ENCODE data around the gene TRIM44. TPM values are rescaled to one million over a fixed set of nuclear protein-coding genes. Genes with fewer than 3 reads are reported as not detected.
"Not testable (repeated sequence)": the region's sequence is repeated elsewhere in the genome, so short reads cannot be mapped to it uniquely, and the experiment has no call there.

Gene TRIM44
- total RNA-seq, 2 donors from 2014 or later: 30.6 to 33.2 TPM

GRCh38 chr11:35651263-35651662 is 11.3 kb upstream of the TRIM44 start:
- DNase-seq (ENCODE audit: low spot score): no peak
- H3K9me3 ChIP-seq: no peaks in the 10 kb centered on the region
- H3K36me3 ChIP-seq: no peaks in the 10 kb centered on the region
- intact Hi-C loops (cut with DNase I): no loop called here
- H3K4me3 ChIP-seq: no peak overlapping the region
- H3K27me3 ChIP-seq (replicated peaks; ENCODE audit: insufficient read depth): no peaks in the 10 kb centered on the region
- H3K27ac ChIP-seq: no peak overlapping the region
- 89% methylated on average over 3 of the region's 3 CpGs for WGBS
- TF ChIP-seq POLR2A (IDR thresholded peaks at IDR 0.05) (no peak), POLR2AphosphoS5 (IDR thresholded peaks at IDR 0.05) (no peak)
- TF ChIP-seq, protein P1, sequence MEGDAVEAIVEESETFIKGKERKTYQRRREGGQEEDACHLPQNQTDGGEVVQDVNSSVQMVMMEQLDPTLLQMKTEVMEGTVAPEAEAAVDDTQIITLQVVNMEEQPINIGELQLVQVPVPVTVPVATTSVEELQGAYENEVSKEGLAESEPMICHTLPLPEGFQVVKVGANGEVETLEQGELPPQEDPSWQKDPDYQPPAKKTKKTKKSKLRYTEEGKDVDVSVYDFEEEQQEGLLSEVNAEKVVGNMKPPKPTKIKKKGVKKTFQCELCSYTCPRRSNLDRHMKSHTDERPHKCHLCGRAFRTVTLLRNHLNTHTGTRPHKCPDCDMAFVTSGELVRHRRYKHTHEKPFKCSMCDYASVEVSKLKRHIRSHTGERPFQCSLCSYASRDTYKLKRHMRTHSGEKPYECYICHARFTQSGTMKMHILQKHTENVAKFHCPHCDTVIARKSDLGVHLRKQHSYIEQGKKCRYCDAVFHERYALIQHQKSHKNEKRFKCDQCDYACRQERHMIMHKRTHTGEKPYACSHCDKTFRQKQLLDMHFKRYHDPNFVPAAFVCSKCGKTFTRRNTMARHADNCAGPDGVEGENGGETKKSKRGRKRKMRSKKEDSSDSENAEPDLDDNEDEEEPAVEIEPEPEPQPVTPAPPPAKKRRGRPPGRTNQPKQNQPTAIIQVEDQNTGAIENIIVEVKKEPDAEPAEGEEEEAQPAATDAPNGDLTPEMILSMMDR (IDR thresholded peaks at IDR 0.05): no peak
- H3K4me1 ChIP-seq (replicated peaks): no peaks in the 10 kb centered on the region

DNA sequence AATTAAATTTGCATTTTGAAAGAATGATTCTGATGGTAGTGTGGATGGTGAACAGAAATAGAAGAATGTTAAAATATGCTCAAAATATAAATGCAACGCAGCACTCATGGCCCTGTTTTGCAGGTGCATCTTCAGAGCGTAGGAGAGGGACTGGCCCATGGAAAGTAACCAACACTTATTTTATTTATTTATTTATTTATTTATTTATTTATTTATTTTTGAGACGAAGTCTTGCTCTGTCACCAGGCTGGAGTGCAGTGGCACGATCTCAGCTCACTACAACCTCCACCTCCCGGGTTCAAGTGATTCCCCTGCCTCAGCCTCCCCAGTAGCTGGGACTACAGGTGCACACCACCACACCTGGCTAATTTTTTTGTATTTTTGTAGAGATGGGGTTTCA is 9.8 kb upstream of the TRIM44 start:
- H3K27me3 ChIP-seq (replicated peaks; ENCODE audit: insufficient read depth); H3K27ac ChIP-seq; H3K9me3 ChIP-seq; H3K4me3 ChIP-seq; DNase-seq (ENCODE audit: low spot score); H3K4me1 ChIP-seq (replicated peaks); H3K36me3 ChIP-seq; intact Hi-C loops (cut with DNase I): not testable (repeated sequence)
- WGBS: 94% methylated on average over 5 of the region's 5 CpGs

DNA sequence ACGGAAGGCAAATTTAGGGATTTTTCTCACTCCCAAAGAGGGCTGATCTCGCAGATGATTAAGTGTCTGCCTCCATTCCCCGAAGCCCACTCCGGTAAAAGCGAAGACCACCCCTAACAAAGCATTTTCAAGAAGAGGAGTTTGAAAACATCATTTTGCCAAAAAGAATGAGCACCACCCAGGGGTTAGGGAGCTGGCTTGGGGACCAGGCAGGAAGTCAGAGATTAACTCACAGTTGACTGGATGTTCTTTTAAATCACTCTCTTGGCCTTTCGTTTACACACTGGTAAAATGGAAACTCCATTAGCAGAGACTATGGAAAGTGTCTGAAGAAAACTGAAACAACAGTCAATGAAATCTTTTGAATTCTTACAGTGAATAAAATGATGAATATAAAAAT is 7.9 kb upstream of the TRIM44 start:
- WGBS: 56% methylated on average over 6 of the region's 6 CpGs
- no peaks in the 10 kb centered on the region for H3K27me3 ChIP-seq (replicated peaks; ENCODE audit: insufficient read depth)
- H3K9me3 ChIP-seq: no peaks in the 10 kb centered on the region
- no peaks in the 10 kb centered on the region for H3K4me1 ChIP-seq (replicated peaks)
- intact Hi-C loops (cut with DNase I): no loop called here
- no peaks in the 10 kb centered on the region for H3K36me3 ChIP-seq
- no peak overlapping the region for H3K4me3 ChIP-seq
- no peak for DNase-seq (ENCODE audit: low spot score)
- no peak for TF ChIP-seq POLR2A (IDR thresholded peaks at IDR 0.05)
- TF ChIP-seq, protein P1 (IDR thresholded peaks at IDR 0.05): no peak
- no peak overlapping the region for H3K27ac ChIP-seq

DNA sequence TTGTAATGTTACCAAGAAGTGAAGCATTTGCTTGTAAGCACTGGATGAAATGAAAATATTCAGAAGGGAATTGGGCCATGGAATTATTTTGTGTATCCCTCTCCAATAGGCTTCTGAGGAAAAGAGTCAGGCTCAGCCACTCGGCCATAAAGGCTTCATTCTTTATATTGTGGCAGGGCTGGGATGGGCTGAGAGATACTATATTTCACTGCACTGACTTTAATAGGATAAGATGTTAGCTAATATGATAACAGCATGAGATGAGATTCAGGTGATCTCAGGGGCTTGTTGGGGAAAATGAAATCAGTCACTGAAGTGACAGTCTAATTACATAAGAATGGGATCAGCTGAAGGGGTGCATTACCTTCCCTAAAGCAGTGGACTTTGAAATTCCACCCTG is 7.3 kb upstream of the TRIM44 start:
- TF ChIP-seq, protein P1 (IDR thresholded peaks at IDR 0.05): no peak
- TF ChIP-seq POLR2A (IDR thresholded peaks at IDR 0.05) (no peak), POLR2AphosphoS5 (IDR thresholded peaks at IDR 0.05) (no peak)
- Histone ChIP-seq H3K36me3 (no peaks in the 10 kb centered on the region), H3K27me3 (replicated peaks; ENCODE audit: insufficient read depth) (no peaks in the 10 kb centered on the region), H3K4me3 (no peak overlapping the region), H3K27ac (no peak overlapping the region), H3K4me1 (replicated peaks) (no peaks in the 10 kb centered on the region), H3K9me3 (no peaks in the 10 kb centered on the region)
- intact Hi-C loops (cut with DNase I): no loop called here
- WGBS: 89% methylated on average over 1 of the region's 1 CpG
- no peak for DNase-seq (ENCODE audit: low spot score)

- intact Hi-C loops (cut with DNase I): no loop called here
- no peaks in the 10 kb centered on the region for H3K4me1 ChIP-seq (replicated peaks)
- H3K36me3 ChIP-seq: no peaks in the 10 kb centered on the region
- TF ChIP-seq POLR2A (IDR thresholded peaks at IDR 0.05) (no peak), POLR2AphosphoS5 (IDR thresholded peaks at IDR 0.05) (no peak)
- TF ChIP-seq, protein P1 (IDR thresholded peaks at IDR 0.05): no peak
- no peak for DNase-seq (ENCODE audit: low spot score)
- H3K27ac ChIP-seq: no peak overlapping the region
- H3K27me3 ChIP-seq (replicated peaks; ENCODE audit: insufficient read depth): no peaks in the 10 kb centered on the region
- no peak overlapping the region for H3K4me3 ChIP-seq
- 83% methylated on average over 4 of the region's 4 CpGs for WGBS
- H3K9me3 ChIP-seq: no peaks in the 10 kb centered on the region
Measured at GRCh38 chr11:35655856-35656255, 6.7 kb upstream of the TRIM44 start.
